ENCODE measurements around the gene POPDC2. TPM values are rescaled to one million over a fixed set of nuclear protein-coding genes. Genes with fewer than 3 reads are reported as not detected.

The POPDC2 gene
- polyA plus RNA-seq, 10 donors = 4.1 to 36.1 (median 25.3) TPM

Other genes with a start within 250 kb of the POPDC2 start
- gene TMEM39A, start 197.0 kb downstream of the POPDC2 start, polyA plus RNA-seq (ENCODE audit: insufficient read length in 10 of 10) = 10 to 100 TPM; 36.9 to 52.8 (median 43.3) TPM
- 10 to 100 TPM in 8 of 10 donors, 1 to 10 TPM in 2; 9.6 to 16.5 (median 12.7) TPM for gene POGLUT1, start 191.6 kb downstream of the POPDC2 start, polyA plus RNA-seq (ENCODE audit: insufficient read length in 10 of 10)
- 10 to 100 TPM; 66.7 to 84.0 (median 74.9) TPM for gene TIMMDC1, start 162.0 kb downstream of the POPDC2 start, polyA plus RNA-seq (ENCODE audit: insufficient read length in 10 of 10)
- gene CD80, start 101.0 kb downstream of the POPDC2 start, polyA plus RNA-seq (ENCODE audit: insufficient read length in 10 of 10) = under 1 TPM in 6 of 10 donors, not detected in 4; 0.08 to 0.58 (median 0.15) TPM
- 1 to 10 TPM; 5.6 to 10.0 (median 8.2) TPM for gene ADPRH, start 81.1 kb downstream of the POPDC2 start, polyA plus RNA-seq (ENCODE audit: insufficient read length in 10 of 10)
- under 1 TPM in 5 of 10 donors, not detected in 5; 0.15 to 0.41 (median 0.25) TPM for gene PLA1A, start 62.7 kb downstream of the POPDC2 start, polyA plus RNA-seq (ENCODE audit: insufficient read length in 10 of 10)
- gene COX17, start 16.8 kb upstream of the POPDC2 start, polyA plus RNA-seq (ENCODE audit: insufficient read length in 10 of 10) = 10 to 100 TPM; 57.7 to 77.9 (median 68.0) TPM
- under 1 TPM; 0.27 to 0.98 (median 0.64) TPM for gene CFAP91, start 42.4 kb upstream of the POPDC2 start, polyA plus RNA-seq (ENCODE audit: insufficient read length in 10 of 10)
- gene NR1I2, start 121.5 kb upstream of the POPDC2 start, polyA plus RNA-seq (ENCODE audit: insufficient read length in 10 of 10) = under 1 TPM; 0.12 to 0.42 (median 0.28) TPM

All from muscle of back (tissue), 10 donors.